OCI-LY7 (cell line): ENCODE measurements around the gene WRAP73. TPM values are rescaled to one million over a fixed set of nuclear protein-coding genes. Genes with fewer than 3 reads are reported as not detected.

Experiments used
- BruUV-seq: library from RNA; stranded (reverse); fragments of 400-500 nt; replicated peaks from 2 replicates; lab custom pipeline; 2021; lab: Mats Ljungman, UMichigan
- CTCF ChIA-PET: fragments of 300-600 bp; sonication (Branson Sonifier 250); formaldehyde crosslinking; loops from one replicate; lab custom pipeline; 2022; ENCODE audit warnings: antibody characterized with exemption; ENCODE audit not compliant: unreplicated experiment; lab: Charles Lee
- POLR2A ChIA-PET: fragments of 300-600 bp; sonication (Branson Sonifier 250); formaldehyde crosslinking; loops from one replicate; lab custom pipeline; 2022; ENCODE audit warnings: antibody characterized with exemption; lab: Charles Lee
- DNase-seq: peaks from one replicate; pipeline ENCODE4 v3.0.0-alpha.2; 2015; ENCODE audit warnings: low spot score
- H2AFZ ChIP-seq: fragments of 200-600 bp; sonication (generic), shearing (Covaris generic); 2 replicates; pipeline ENCODE4 v1.6.1; 2014; ENCODE audit warnings: mild to moderate bottlenecking, antibody characterized with exemption, low read length, moderate library complexity
- H3K27ac ChIP-seq: fragments of 200-600 bp; sonication (generic); 2 replicates; pipeline ENCODE4 v1.5.1; 2014; ENCODE audit warnings: mixed run types, low read depth, mild to moderate bottlenecking, moderate library complexity, low read length, inconsistent platforms; ENCODE audit not compliant: poor library complexity, severe bottlenecking
- H3K36me3 ChIP-seq: fragments of 200-600 bp; sonication (generic); 2 replicates; pipeline ENCODE4 v1.6.1; 2014; ENCODE audit warnings: mild to moderate bottlenecking, antibody characterized with exemption, low read length, moderate library complexity, mixed read lengths; ENCODE audit not compliant: insufficient read depth
- H3K4me1 ChIP-seq: fragments of 200-600 bp; sonication (generic); 2 replicates; pipeline ENCODE4 v1.5.1; 2014; ENCODE audit warnings: mild to moderate bottlenecking, low read length; ENCODE audit not compliant: insufficient read depth, poor library complexity, severe bottlenecking
- H3K4me2 ChIP-seq: fragments of 200-600 bp; sonication (generic); 2 replicates; pipeline ENCODE4 v1.6.1; 2014; ENCODE audit warnings: mild to moderate bottlenecking, low read length
- H3K4me3 ChIP-seq: fragments of 200-600 bp; sonication (generic); 2 replicates; pipeline ENCODE4 v1.5.1; 2014; ENCODE audit warnings: mild to moderate bottlenecking, low read depth, low read length; ENCODE audit not compliant: poor library complexity, severe bottlenecking
- H3K79me2 ChIP-seq: fragments of 200-600 bp; sonication (generic); 2 replicates; pipeline ENCODE4 v1.6.1; 2016; ENCODE audit warnings: low read depth, mild to moderate bottlenecking, low read length, moderate library complexity, mixed read lengths; ENCODE audit not compliant: insufficient read depth
- H3K9me2 ChIP-seq: fragments of 200-600 bp; sonication (generic); 2 replicates; pipeline ENCODE4 v1.6.1; 2016; ENCODE audit warnings: mild to moderate bottlenecking, low read length, mixed read lengths; ENCODE audit not compliant: insufficient read depth
- H3K9me3 ChIP-seq: fragments of 200-600 bp; sonication (generic); 2 replicates; pipeline ENCODE4 v1.6.1; 2014; ENCODE audit warnings: mild to moderate bottlenecking, mixed run types, low read length, mixed read lengths
- H4K20me1 ChIP-seq: fragments of 200-600 bp; sonication (generic); 2 replicates; pipeline ENCODE4 v1.6.1; 2014; ENCODE audit warnings: mild to moderate bottlenecking, antibody characterized with exemption, low read length, moderate library complexity, mixed read lengths; ENCODE audit not compliant: insufficient read depth
- EZH2phosphoT487 ChIP-seq: fragments of 200-600 bp; sonication (generic); IDR thresholded peaks from 2 replicates; pipeline ENCODE4 v1.6.1; 2018; ENCODE audit warnings: low read depth, borderline replicate concordance, mild to moderate bottlenecking, mixed run types, antibody characterized with exemption, low read length, moderate library complexity, mixed read lengths
- intact Hi-C: fragments of 100-400 bp; cut with micrococcal nuclease; formaldehyde crosslinking; loops from one replicate; pipeline ENCODE4 v1.10.0; 2022; ENCODE audit not compliant: unreplicated experiment
- total RNA-seq, 2 experiments: library from RNA; depleted of rRNA in 1 of 2; stranded (reverse); fragments of >200 nt in 1 of 2; shearing (Covaris generic) in 1 of 2; gene quantifications; 2 replicates each; pipeline ENCODE4 v1.2.3, GENCODE V29; 2014 to 2022
- TF ChIP-seq, protein P1 (sequence below): fragments of 200-600 bp; sonication (generic); conservative IDR thresholded peaks from 2 replicates; pipeline ENCODE4 v1.5.1; 2014; ENCODE audit warnings: mild to moderate bottlenecking, antibody characterized with exemption, low read length, moderate library complexity, mixed read lengths

WRAP73 gene
- total RNA-seq, 2 experiments from 2014 or later = 34.7 to 40.0 TPM

DNA sequence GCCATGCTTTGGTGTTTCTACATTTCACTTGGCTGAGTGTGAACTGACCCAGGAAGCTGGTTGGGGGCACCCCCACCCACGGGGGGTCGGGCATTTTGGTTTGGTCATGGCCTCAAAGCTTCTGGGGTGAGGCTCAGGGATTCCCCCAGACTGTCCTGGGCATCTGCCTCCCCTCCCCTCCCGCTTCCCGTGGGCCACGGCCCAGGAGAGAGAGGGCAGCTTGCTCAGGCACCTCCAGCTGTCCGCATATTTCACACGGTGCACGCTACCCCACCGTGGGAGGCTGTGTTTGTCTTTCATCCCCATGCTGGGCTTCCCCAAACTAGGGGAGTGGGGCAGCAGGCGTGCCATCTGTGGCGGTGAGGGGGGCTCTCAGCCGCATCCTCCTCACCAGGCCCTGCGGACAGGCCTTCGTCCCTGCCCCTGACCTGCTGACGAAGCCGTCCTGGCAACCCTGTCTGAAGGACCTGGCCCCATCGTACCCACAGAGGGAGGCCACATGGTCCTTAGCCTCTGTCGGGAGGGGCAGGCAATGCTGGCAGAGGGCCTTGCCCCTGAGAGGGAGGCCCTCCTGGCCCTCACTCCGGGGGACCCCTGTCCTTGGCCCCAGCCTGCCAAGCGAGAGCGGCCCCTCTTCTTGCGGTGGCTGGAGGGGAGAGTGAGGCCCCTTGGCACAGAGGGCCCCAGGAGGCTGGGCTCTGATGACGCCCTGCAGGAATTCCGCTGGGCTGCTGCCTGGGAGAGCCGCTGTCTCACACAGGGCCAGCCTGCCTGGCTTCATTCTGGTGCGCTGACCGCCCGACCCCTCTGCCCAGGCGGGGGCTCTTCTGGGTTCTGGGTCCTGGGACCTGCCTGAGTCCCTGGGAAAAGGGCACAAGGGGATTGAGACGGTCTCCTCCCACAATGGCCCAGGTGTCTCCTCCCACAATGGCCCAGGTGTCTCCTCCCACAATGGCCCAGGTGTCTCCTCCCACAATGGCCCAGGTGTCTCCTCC lies 24.5 kb upstream of the WRAP73 start:
- H3K9me2 ChIP-seq = no peaks in the 10 kb centered on the region
- POLR2A ChIA-PET = no interaction called here
- peaks cover 23% of the 10 kb centered on the region for H3K4me1 ChIP-seq
- BruUV-seq = no TSS peak
- TF ChIP-seq, protein P1, sequence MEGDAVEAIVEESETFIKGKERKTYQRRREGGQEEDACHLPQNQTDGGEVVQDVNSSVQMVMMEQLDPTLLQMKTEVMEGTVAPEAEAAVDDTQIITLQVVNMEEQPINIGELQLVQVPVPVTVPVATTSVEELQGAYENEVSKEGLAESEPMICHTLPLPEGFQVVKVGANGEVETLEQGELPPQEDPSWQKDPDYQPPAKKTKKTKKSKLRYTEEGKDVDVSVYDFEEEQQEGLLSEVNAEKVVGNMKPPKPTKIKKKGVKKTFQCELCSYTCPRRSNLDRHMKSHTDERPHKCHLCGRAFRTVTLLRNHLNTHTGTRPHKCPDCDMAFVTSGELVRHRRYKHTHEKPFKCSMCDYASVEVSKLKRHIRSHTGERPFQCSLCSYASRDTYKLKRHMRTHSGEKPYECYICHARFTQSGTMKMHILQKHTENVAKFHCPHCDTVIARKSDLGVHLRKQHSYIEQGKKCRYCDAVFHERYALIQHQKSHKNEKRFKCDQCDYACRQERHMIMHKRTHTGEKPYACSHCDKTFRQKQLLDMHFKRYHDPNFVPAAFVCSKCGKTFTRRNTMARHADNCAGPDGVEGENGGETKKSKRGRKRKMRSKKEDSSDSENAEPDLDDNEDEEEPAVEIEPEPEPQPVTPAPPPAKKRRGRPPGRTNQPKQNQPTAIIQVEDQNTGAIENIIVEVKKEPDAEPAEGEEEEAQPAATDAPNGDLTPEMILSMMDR = no peak
- no peak for TF ChIP-seq EZH2phosphoT487
- DNase-seq = no peak
- no peaks in the 10 kb centered on the region for H3K79me2 ChIP-seq
- no peak overlapping the region for H3K27ac ChIP-seq
- H3K4me2 ChIP-seq = no peak overlapping the region
- H4K20me1 ChIP-seq = no peaks in the 10 kb centered on the region
- no peaks in the 10 kb centered on the region for H3K36me3 ChIP-seq
- no peak overlapping the region for H3K4me3 ChIP-seq
- intact Hi-C loops = no loop called here
- CTCF ChIA-PET = no interaction called here
- no peak overlapping the region for H2AFZ ChIP-seq
- H3K9me3 ChIP-seq = no peaks in the 10 kb centered on the region

DNA sequence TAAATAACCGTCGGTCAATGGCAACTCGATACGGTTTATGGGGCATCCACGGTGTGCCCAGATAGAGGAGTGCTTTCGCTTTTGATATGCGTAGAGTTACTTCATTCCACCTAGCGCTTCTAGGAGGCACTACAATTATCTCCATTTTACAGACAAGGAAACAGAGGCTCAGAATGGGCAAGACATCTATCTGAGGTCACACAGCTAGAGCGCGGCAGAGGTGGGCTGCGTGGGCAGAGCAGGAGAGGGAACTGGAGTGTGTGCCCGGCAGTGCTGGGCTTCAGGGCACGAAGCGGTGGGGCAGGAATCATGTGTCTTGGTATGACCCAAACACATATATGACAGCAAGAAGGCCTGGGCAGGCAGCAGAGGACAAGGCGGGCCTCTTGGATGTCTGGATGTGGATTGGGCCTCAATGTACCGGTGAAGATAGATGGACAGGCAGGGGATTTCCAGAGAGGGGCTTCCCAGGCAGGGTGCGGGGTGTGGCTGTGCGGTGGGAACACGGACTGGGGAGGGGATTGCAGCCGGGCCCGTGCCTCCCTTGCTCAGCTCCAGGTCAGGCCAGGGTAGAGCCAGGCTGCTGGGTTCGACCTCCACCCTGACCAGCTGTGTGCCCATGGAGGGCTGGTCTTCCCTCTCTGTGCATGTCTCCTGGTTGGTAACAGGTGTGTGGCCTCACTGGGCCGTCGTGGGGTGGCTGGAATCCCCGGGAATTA lies 23.6 kb upstream of the WRAP73 start:
- peak; percentile 25 for DNase-seq
- BruUV-seq = no TSS peak
- H3K9me3 ChIP-seq = no peaks in the 10 kb centered on the region
- peak overlapping the region; percentile 39 for H3K4me3 ChIP-seq
- no peaks in the 10 kb centered on the region for H3K36me3 ChIP-seq
- no peaks in the 10 kb centered on the region for H4K20me1 ChIP-seq
- ChIA-PET CTCF (no interaction called here), POLR2A (no interaction called here)
- no peak overlapping the region for H3K27ac ChIP-seq
- no peaks in the 10 kb centered on the region for H3K9me2 ChIP-seq
- H3K4me1 ChIP-seq = peaks cover 24% of the 10 kb centered on the region
- peak overlapping the region; percentile 50; the same call in 1 of the 2 replicates for H3K4me2 ChIP-seq
- intact Hi-C loops = no loop called here
- H2AFZ ChIP-seq = peak overlapping the region; percentile 28; the same call in 1 of the 2 replicates
- no peaks in the 10 kb centered on the region for H3K79me2 ChIP-seq
- TF ChIP-seq, protein P1 = peak; percentile 42
- no peak for TF ChIP-seq EZH2phosphoT487
